IMR-90 (cell line): ENCODE data around the gene VPS52. TPM values are rescaled to one million over a fixed set of nuclear protein-coding genes. Genes with fewer than 3 reads are reported as not detected.

Experiments used
- ATAC-seq: fragments of 200-7000 bp; cut with Tn5 transposase; 2 replicates; pipeline ENCODE4 v1.9.1; 2020; ENCODE audit warnings: low read depth, mild to moderate bottlenecking, moderate library complexity
- BruUV-seq: library from RNA; stranded (reverse); fragments of 400-500 nt; replicated peaks from 2 replicates; lab custom pipeline; 2021; lab: Mats Ljungman, UMichigan
- CTCF ChIA-PET: fragments of 300-600 bp; formaldehyde crosslinking; extraction: SDS; loops from one replicate; lab custom pipeline; 2021; ENCODE audit warnings: antibody characterized with exemption; lab: Yijun Ruan, JAX
- POLR2A ChIA-PET: fragments of 300-600 bp; sonication (Branson Sonifier 250); formaldehyde crosslinking; loops from one replicate; lab custom pipeline; 2022; ENCODE audit warnings: antibody characterized with exemption; ENCODE audit not compliant: unreplicated experiment; lab: Charles Lee
- DNase-seq: peaks from one replicate; pipeline ENCODE4 v3.0.0; 2013
- H2AFZ ChIP-seq: replicated peaks from 2 replicates; pipeline ENCODE3; 2013; ENCODE audit warnings: low read length, mild to moderate bottlenecking; ENCODE audit not compliant: poor library complexity
- H2AK5ac ChIP-seq: 2 replicates; pipeline ENCODE4 v1.6.1; 2013; ENCODE audit warnings: low read depth, low read length, inconsistent platforms
- H2AK9ac ChIP-seq: replicated peaks from 2 replicates; pipeline ENCODE3; 2013; ENCODE audit warnings: mild to moderate bottlenecking, low read depth, low read length, moderate library complexity; ENCODE audit not compliant: poor library complexity
- H2BK120ac ChIP-seq: 2 replicates; pipeline ENCODE4 v1.6.1; 2013; ENCODE audit warnings: low read depth, low read length, inconsistent platforms
- H2BK15ac ChIP-seq: 3 replicates; pipeline ENCODE4 v1.6.1; 2013; ENCODE audit warnings: low read depth, low read length, inconsistent platforms
- H2BK20ac ChIP-seq: 2 replicates; pipeline ENCODE4 v1.6.1; 2013; ENCODE audit warnings: low read depth, mild to moderate bottlenecking, inconsistent platforms, low read length, moderate library complexity
- H2BK5ac ChIP-seq: 2 replicates; pipeline ENCODE4 v1.6.1; 2013; ENCODE audit warnings: mild to moderate bottlenecking, low read depth, low read length, inconsistent platforms; ENCODE audit not compliant: poor library complexity, severe bottlenecking
- H3K14ac ChIP-seq: replicated peaks from 2 replicates; pipeline ENCODE4 v1.6.1; 2013; ENCODE audit warnings: low read depth, low read length, inconsistent platforms
- H3K18ac ChIP-seq: 2 replicates; pipeline ENCODE4 v1.6.1; 2013; ENCODE audit warnings: low read depth, low read length, control low read depth
- H3K23ac ChIP-seq: 2 replicates; pipeline ENCODE4 v1.6.1; 2013; ENCODE audit warnings: low read depth, low read length, inconsistent platforms
- H3K27ac ChIP-seq: 2 replicates; pipeline ENCODE4 v1.5.1; 2013; ENCODE audit warnings: mild to moderate bottlenecking, control low read depth, low read length; ENCODE audit not compliant: insufficient read depth
- H3K27me3 ChIP-seq: 2 replicates; pipeline ENCODE4 v1.6.1; 2013; ENCODE audit warnings: low read length; ENCODE audit not compliant: control insufficient read depth, insufficient read depth
- H3K36me3 ChIP-seq: 2 replicates; pipeline ENCODE4 v1.6.1; 2013; ENCODE audit warnings: low read length, mixed read lengths; ENCODE audit not compliant: control insufficient read depth, insufficient read depth
- H3K4ac ChIP-seq: 2 replicates; pipeline ENCODE4 v1.6.1; 2013; ENCODE audit warnings: low read depth, low read length, inconsistent platforms
- H3K4me1 ChIP-seq: 2 replicates; pipeline ENCODE4 v1.6.1; 2013; ENCODE audit warnings: low read length, mixed read lengths; ENCODE audit not compliant: control insufficient read depth, insufficient read depth
- H3K4me2 ChIP-seq: 2 replicates; pipeline ENCODE4 v1.6.1; 2013; ENCODE audit warnings: low read depth, mild to moderate bottlenecking, control low read depth, low read length, moderate library complexity
- H3K4me3 ChIP-seq: 2 replicates; pipeline ENCODE4 v1.5.1; 2013; ENCODE audit warnings: low read depth, mild to moderate bottlenecking, control low read depth, low read length, moderate library complexity; ENCODE audit not compliant: insufficient read depth
- H3K56ac ChIP-seq: 2 replicates; pipeline ENCODE4 v1.6.1; 2013; ENCODE audit warnings: low read length, inconsistent platforms; ENCODE audit not compliant: insufficient read depth; ENCODE audit errors: extremely low read depth
- H3K79me1 ChIP-seq, 2 experiments: 2 replicates each; pipeline ENCODE4 v1.6.1; 2013; ENCODE audit warnings: low read length in 2 of 2, inconsistent platforms in 1 of 2, low read depth in 1 of 2
- H3K9ac ChIP-seq: 2 replicates; pipeline ENCODE4 v1.6.1; 2013; ENCODE audit warnings: low read depth, low read length, control low read depth
- H3K9me1 ChIP-seq: 2 replicates; pipeline ENCODE4 v1.6.1; 2013; ENCODE audit warnings: low read length, inconsistent platforms; ENCODE audit not compliant: insufficient read depth
- H3K9me3 ChIP-seq: 2 replicates; pipeline ENCODE4 v1.6.1; 2013; ENCODE audit warnings: low read length; ENCODE audit not compliant: control insufficient read depth, insufficient read depth
- H4K20me1 ChIP-seq: 2 replicates; pipeline ENCODE4 v1.6.1; 2013; ENCODE audit warnings: low read length, inconsistent platforms; ENCODE audit not compliant: insufficient read depth
- H4K5ac ChIP-seq: 2 replicates; pipeline ENCODE4 v1.6.1; 2013; ENCODE audit warnings: mild to moderate bottlenecking, low read depth, low read length, control low read depth
- H4K8ac ChIP-seq, 2 experiments: 2 replicates each; pipeline ENCODE4 v1.6.1; 2013; ENCODE audit warnings: low read depth in 2 of 2, low read length in 2 of 2, control low read depth in 1 of 2, inconsistent platforms in 1 of 2
- H4K91ac ChIP-seq: 2 replicates; pipeline ENCODE4 v1.6.1; 2013; ENCODE audit warnings: low read depth, low read length, inconsistent platforms; ENCODE audit not compliant: insufficient read depth
- BHLHE40 ChIP-seq: fragments of 150-350 bp; IDR thresholded peaks from 2 replicates; pipeline ENCODE4 v1.6.1; 2016; ENCODE audit warnings: mild to moderate bottlenecking, low read depth, low read length
- CEBPB ChIP-seq: IDR thresholded peaks from 2 replicates; pipeline ENCODE4 v1.6.1; 2012; ENCODE audit warnings: low read depth, low read length, improper control_type of control experiment
- CHD1 ChIP-seq: IDR thresholded peaks from 2 replicates; pipeline ENCODE4 v1.6.1; 2012; ENCODE audit warnings: low read depth, low read length, improper control_type of control experiment
- CTCF ChIP-seq: conservative IDR thresholded peaks from 2 replicates; pipeline ENCODE4 v1.5.1; 2012; ENCODE audit warnings: mild to moderate bottlenecking, low read depth, low read length, improper control_type of control experiment
- ELK1 ChIP-seq: fragments of 150-350 bp; IDR thresholded peaks from 2 replicates; pipeline ENCODE4 v1.6.1; 2016; ENCODE audit warnings: low read depth, mild to moderate bottlenecking, low read length, moderate library complexity, borderline replicate concordance
- FOS ChIP-seq: fragments of 150-350 bp; IDR thresholded peaks from 2 replicates; pipeline ENCODE4 v1.6.1; 2016; ENCODE audit warnings: low read depth, low read length
- MAFK ChIP-seq: IDR thresholded peaks from 2 replicates; pipeline ENCODE4 v1.6.1; 2012; ENCODE audit warnings: low read depth, low read length, improper control_type of control experiment
- MAZ ChIP-seq: IDR thresholded peaks from 2 replicates; pipeline ENCODE4 v1.6.1; 2012; ENCODE audit warnings: low read depth, mild to moderate bottlenecking, low read length, improper control_type of control experiment, moderate library complexity, borderline replicate concordance
- MXI1 ChIP-seq: IDR thresholded peaks from 2 replicates; pipeline ENCODE4 v1.6.1; 2012; ENCODE audit warnings: low read depth, mild to moderate bottlenecking, low read length, moderate library complexity, borderline replicate concordance
- NFE2L2 ChIP-seq: fragments of 150-350 bp; IDR thresholded peaks from 2 replicates; pipeline ENCODE4 v1.6.1; 2016; ENCODE audit warnings: low read depth, mild to moderate bottlenecking, low read length
- POLR2A ChIP-seq: IDR thresholded peaks from 2 replicates; pipeline ENCODE4 v1.6.1; 2012; ENCODE audit warnings: mild to moderate bottlenecking, low read depth, low read length
- RAD21 ChIP-seq: IDR thresholded peaks from 2 replicates; pipeline ENCODE4 v1.6.1; 2012; ENCODE audit warnings: low read length, improper control_type of control experiment
- RCOR1 ChIP-seq: IDR thresholded peaks from 2 replicates; pipeline ENCODE4 v1.6.1; 2012; ENCODE audit warnings: mild to moderate bottlenecking, low read length, improper control_type of control experiment; ENCODE audit not compliant: insufficient replicate concordance
- RFX5 ChIP-seq: IDR thresholded peaks from 2 replicates; pipeline ENCODE4 v1.8.0; 2012; ENCODE audit warnings: low read depth, mild to moderate bottlenecking, low read length, moderate library complexity
- SMC3 ChIP-seq: fragments of 150-350 bp; IDR thresholded peaks from 2 replicates; pipeline ENCODE4 v1.6.1; 2016; ENCODE audit warnings: low read depth, mild to moderate bottlenecking, antibody characterized with exemption, low read length, moderate library complexity
- USF2 ChIP-seq: fragments of 150-350 bp; IDR thresholded peaks from 2 replicates; pipeline ENCODE4 v1.6.1; 2017; ENCODE audit warnings: mild to moderate bottlenecking, antibody characterized with exemption, low read length, low read depth
- WGBS, 2 experiments: methylation state at CpG; one replicate each; pipeline versions ENCODE4 v1.1.5 to v1.1.7; 2013; ENCODE audit warnings: missing lambda C conversion rate in 2 of 2; ENCODE audit not compliant: insufficient read length in 1 of 2; ENCODE audit errors: extremely low coverage in 2 of 2; 5-methylcytosine and 5-hydroxymethylcytosine counted together
- dilution Hi-C: fragments of 300-500 bp; cut with HindIII; formaldehyde crosslinking; loops from one replicate; pipeline ENCODE4 v1.14.3; 2018; ENCODE audit warnings: low sequenced_read_pairs; ENCODE audit not compliant: unreplicated experiment
- in situ Hi-C: fragments of 300-500 bp; cut with MboI; formaldehyde crosslinking; loops from 3 replicates; pipeline ENCODE4 v1.14.3; 2019; ENCODE audit warnings: low sequenced_read_pairs, inconsistent platforms, mixed read lengths
- intact Hi-C: fragments of 100-400 bp; cut with micrococcal nuclease; formaldehyde crosslinking; loops from 2 replicates; pipeline ENCODE4 v1.10.0; 2022
- polyA plus RNA-seq, 3 experiments: library from polyadenylated mRNA; depleted of rRNA; stranded (reverse); fragments of >200 nt; gene quantifications; 2 replicates each; pipeline ENCODE4 v1.2.3, GENCODE V29; 2012; ENCODE audit warnings: low replicate concordance in 1 of 3
- total RNA-seq: library from RNA; depleted of rRNA; stranded (reverse); fragments of >200 nt; gene quantifications from 2 replicates; pipeline ENCODE4 v1.2.3, GENCODE V29; 2012

VPS52 gene
- total and polyA plus RNA-seq, 2 of the 4 experiments (the other 2 are of a cell fraction), result 29.8 to 54.6 TPM

- H3K9me3 ChIP-seq, result no peaks in the 10 kb centered on the region
- intact Hi-C loops (no loop called here), dilution Hi-C loops (no loop called here), in situ Hi-C loops (no loop called here)
- no peak overlapping the region for H2BK15ac ChIP-seq
- no peak overlapping the region for H2AK9ac ChIP-seq
- DNase-seq, result no peak
- H3K4ac ChIP-seq, result no peak overlapping the region
- H2BK20ac ChIP-seq, result no peak overlapping the region
- H3K4me3 ChIP-seq, result no peak overlapping the region
- H3K27me3 ChIP-seq, result peaks cover 21% of the 10 kb centered on the region
- no peak overlapping the region for H3K23ac ChIP-seq
- no TSS peak for BruUV-seq
- no peak overlapping the region for H3K9ac ChIP-seq
- no peak overlapping the region for H3K56ac ChIP-seq
- H2AFZ ChIP-seq, result no peak overlapping the region
- no peak overlapping the region for H2BK5ac ChIP-seq
- no peak for TF ChIP-seq RCOR1
- TF ChIP-seq ELK1, result no peak
- no peak for TF ChIP-seq FOS
- TF ChIP-seq CEBPB, result no peak
- TF ChIP-seq RAD21, result no peak
- TF ChIP-seq USF2, result no peak
- no peak for TF ChIP-seq RFX5
- TF ChIP-seq BHLHE40, result no peak
- no peak for TF ChIP-seq NFE2L2
- TF ChIP-seq MAZ, result no peak
- no peak for TF ChIP-seq MXI1
- TF ChIP-seq POLR2A, result no peak
- no peak for TF ChIP-seq SMC3
- TF ChIP-seq MAFK, result no peak
- TF ChIP-seq CHD1, result no peak
- TF ChIP-seq CTCF, result no peak
- ATAC-seq, result no peak
- H3K79me1 ChIP-seq, result no peaks in the 10 kb centered on the region
- WGBS, 2 experiments, result no CpG with 5 or more reads among the region's 3 CpGs
- H3K4me2 ChIP-seq, result no peak overlapping the region
- H2BK120ac ChIP-seq, result no peak overlapping the region
- ChIA-PET CTCF (no interaction called here), POLR2A (no interaction called here)
- no peak overlapping the region for H3K18ac ChIP-seq
- H4K91ac ChIP-seq, result no peak overlapping the region
- peaks cover 2% of the 10 kb centered on the region; the same call in 1 of the 2 replicates for H3K4me1 ChIP-seq
- no peaks in the 10 kb centered on the region for H3K9me1 ChIP-seq
- H4K8ac ChIP-seq, result no peak overlapping the region
- no peaks in the 10 kb centered on the region for H4K20me1 ChIP-seq
- no peak overlapping the region for H3K14ac ChIP-seq
- H3K36me3 ChIP-seq, result no peaks in the 10 kb centered on the region
- H2AK5ac ChIP-seq, result no peak overlapping the region
- H4K5ac ChIP-seq, result no peak overlapping the region
- no peak overlapping the region for H3K27ac ChIP-seq
These were observed 54.0 kb downstream of the VPS52 start for GRCh38 chr6:33217681-33218080.
